PC-9 (cell line): ENCODE data around the gene FOXP1.

Experiments
- EZH2 ChIP-seq: fragments of 200-600 bp; sonication (generic); IDR thresholded peaks from 2 replicates; pipeline ENCODE4 v1.8.0; 2017; ENCODE audit warnings: antibody characterized with exemption, low read depth
- TF ChIP-seq, protein P1 (sequence below): fragments of 200-600 bp; sonication (generic); conservative IDR thresholded peaks from 2 replicates; pipeline ENCODE4 v1.6.1; 2017; ENCODE audit warnings: mixed run types, antibody characterized with exemption, mild to moderate bottlenecking, moderate library complexity

GRCh38 chr3:70999730-71000129 lies 583.8 kb downstream of the FOXP1 start:
- TF ChIP-seq, protein P1, sequence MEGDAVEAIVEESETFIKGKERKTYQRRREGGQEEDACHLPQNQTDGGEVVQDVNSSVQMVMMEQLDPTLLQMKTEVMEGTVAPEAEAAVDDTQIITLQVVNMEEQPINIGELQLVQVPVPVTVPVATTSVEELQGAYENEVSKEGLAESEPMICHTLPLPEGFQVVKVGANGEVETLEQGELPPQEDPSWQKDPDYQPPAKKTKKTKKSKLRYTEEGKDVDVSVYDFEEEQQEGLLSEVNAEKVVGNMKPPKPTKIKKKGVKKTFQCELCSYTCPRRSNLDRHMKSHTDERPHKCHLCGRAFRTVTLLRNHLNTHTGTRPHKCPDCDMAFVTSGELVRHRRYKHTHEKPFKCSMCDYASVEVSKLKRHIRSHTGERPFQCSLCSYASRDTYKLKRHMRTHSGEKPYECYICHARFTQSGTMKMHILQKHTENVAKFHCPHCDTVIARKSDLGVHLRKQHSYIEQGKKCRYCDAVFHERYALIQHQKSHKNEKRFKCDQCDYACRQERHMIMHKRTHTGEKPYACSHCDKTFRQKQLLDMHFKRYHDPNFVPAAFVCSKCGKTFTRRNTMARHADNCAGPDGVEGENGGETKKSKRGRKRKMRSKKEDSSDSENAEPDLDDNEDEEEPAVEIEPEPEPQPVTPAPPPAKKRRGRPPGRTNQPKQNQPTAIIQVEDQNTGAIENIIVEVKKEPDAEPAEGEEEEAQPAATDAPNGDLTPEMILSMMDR = no peak
- no peak for TF ChIP-seq EZH2
